HUES48 (cell line): Measurements from ENCODE around the gene TMEM163.

Source experiments
- H3K27ac ChIP-seq: one replicate; pipeline ENCODE4 v1.7.0; 2013; ENCODE audit warnings: low read depth, low read length, inconsistent platforms
- H3K27me3 ChIP-seq: 2 replicates; pipeline ENCODE4 v1.6.1; 2013; ENCODE audit warnings: mild to moderate bottlenecking, low read length; ENCODE audit not compliant: control insufficient read depth, insufficient read depth
- H3K36me3 ChIP-seq: 2 replicates; pipeline ENCODE4 v1.6.1; 2013; ENCODE audit warnings: low read length; ENCODE audit not compliant: control insufficient read depth, insufficient read depth
- H3K4me1 ChIP-seq: 2 replicates; pipeline ENCODE4 v1.6.1; 2013; ENCODE audit warnings: mild to moderate bottlenecking, low read length; ENCODE audit not compliant: control insufficient read depth, insufficient read depth
- H3K4me3 ChIP-seq: 2 replicates; pipeline ENCODE4 v1.5.1; 2013; ENCODE audit warnings: mild to moderate bottlenecking, low read depth, low read length
- H3K9ac ChIP-seq: 2 replicates; pipeline ENCODE4 v1.6.1; 2013; ENCODE audit warnings: mild to moderate bottlenecking, low read depth, low read length, moderate library complexity
- H3K9me3 ChIP-seq: 2 replicates; pipeline ENCODE4 v1.6.1; 2013; ENCODE audit warnings: low read length; ENCODE audit not compliant: control insufficient read depth, insufficient read depth

The TMEM163 gene

DNA sequence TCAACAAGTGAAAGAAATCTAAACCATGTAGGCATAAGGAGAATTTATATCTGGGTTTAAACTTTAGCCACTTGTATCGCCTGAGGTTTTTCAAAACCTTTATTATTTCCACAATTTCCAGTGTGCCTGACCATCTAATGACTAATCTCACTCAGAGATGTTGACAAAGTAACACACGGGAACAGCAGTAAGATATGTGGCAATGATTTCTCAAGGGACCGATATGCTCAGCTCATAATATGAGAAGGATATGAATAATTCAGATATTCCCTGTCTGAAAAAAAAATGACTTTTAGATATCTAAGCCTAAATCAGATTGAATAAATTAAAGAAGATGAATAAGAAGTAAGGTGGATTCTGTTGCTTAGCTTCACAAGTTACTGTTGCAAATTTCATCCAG lies 43.5 kb downstream of the TMEM163 start:
- no peaks in the 10 kb centered on the region for H3K27me3 ChIP-seq
- H3K9ac ChIP-seq: no peak overlapping the region
- H3K36me3 ChIP-seq: no peaks in the 10 kb centered on the region
- H3K27ac ChIP-seq: no peak overlapping the region
- peaks cover 14% of the 10 kb centered on the region for H3K4me1 ChIP-seq
- no peaks in the 10 kb centered on the region for H3K9me3 ChIP-seq
- no peak overlapping the region for H3K4me3 ChIP-seq

DNA sequence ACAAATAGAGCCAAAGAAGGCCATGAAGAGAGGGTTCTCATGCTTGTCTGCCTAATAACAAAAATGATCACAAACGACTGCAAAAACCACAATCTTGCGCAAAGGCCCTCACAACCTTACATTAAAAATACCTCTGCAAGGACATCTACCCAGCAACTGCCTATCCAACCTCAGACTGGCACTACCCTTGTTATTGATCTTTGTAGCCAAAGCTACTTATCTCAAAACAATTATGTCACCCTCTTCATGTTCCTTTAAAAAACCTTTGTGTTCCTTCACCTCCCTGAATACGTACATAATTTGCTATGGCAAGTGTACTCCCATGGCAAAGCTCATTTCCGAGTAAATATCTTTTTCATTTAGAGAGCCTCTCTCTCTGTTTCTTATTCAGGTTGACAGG lies 44.1 kb downstream of the TMEM163 start:
- Histone ChIP-seq H3K27me3 (no peaks in the 10 kb centered on the region), H3K36me3 (no peaks in the 10 kb centered on the region), H3K27ac (no peak overlapping the region), H3K4me1 (peaks cover 14% of the 10 kb centered on the region), H3K9me3 (no peaks in the 10 kb centered on the region), H3K4me3 (no peak overlapping the region), H3K9ac (no peak overlapping the region)

DNA sequence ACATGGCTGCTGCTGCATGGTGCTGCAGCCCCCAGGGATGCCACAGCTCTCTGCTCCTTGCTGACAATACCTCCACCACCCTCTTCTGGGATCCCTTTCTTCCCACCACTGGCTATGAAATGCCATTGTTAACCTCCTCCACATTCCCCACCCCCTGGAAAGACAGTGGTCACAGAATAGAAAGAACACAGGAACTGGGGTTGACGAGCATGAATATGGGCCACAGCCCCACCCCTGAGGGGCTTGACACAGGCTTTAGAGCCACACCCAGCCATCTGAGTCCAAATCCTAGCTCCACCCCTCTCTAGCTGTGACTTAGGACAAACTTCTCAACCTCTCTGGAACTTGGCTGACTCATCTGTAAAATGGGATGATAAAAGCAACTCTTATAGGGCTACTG lies 47.3 kb downstream of the TMEM163 start:
- H3K9ac ChIP-seq: no peak overlapping the region
- no peak overlapping the region for H3K27ac ChIP-seq
- no peaks in the 10 kb centered on the region for H3K9me3 ChIP-seq
- H3K36me3 ChIP-seq: no peaks in the 10 kb centered on the region
- H3K4me3 ChIP-seq: no peak overlapping the region
- H3K27me3 ChIP-seq: no peaks in the 10 kb centered on the region
- H3K4me1 ChIP-seq: peaks cover 2% of the 10 kb centered on the region; the same call in 1 of the 2 replicates

DNA sequence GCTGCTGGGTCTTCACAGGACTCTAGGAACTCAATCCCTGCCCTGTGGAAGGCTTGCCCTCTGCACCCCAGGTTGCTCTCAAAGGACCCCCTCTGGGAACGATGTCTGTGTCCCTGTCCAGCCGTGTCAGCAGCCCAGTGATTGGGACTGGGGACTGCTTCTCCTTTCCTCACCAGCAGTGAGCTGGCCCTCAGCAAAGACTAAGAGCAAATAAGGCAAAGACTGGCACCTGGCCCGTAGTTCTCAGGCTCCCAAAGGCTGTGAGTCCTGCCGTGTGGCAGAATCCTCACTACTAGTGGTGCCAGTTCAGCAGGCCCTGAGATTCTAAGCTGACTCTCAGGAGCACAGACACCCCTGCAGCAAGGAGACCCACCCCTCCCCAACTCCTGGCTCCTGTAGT lies 47.8 kb downstream of the TMEM163 start:
- Histone ChIP-seq H3K9me3 (no peaks in the 10 kb centered on the region), H3K36me3 (no peaks in the 10 kb centered on the region), H3K27me3 (no peaks in the 10 kb centered on the region), H3K4me3 (no peak overlapping the region), H3K9ac (no peak overlapping the region), H3K27ac (no peak overlapping the region), H3K4me1 (peaks cover 2% of the 10 kb centered on the region; the same call in 1 of the 2 replicates)

DNA sequence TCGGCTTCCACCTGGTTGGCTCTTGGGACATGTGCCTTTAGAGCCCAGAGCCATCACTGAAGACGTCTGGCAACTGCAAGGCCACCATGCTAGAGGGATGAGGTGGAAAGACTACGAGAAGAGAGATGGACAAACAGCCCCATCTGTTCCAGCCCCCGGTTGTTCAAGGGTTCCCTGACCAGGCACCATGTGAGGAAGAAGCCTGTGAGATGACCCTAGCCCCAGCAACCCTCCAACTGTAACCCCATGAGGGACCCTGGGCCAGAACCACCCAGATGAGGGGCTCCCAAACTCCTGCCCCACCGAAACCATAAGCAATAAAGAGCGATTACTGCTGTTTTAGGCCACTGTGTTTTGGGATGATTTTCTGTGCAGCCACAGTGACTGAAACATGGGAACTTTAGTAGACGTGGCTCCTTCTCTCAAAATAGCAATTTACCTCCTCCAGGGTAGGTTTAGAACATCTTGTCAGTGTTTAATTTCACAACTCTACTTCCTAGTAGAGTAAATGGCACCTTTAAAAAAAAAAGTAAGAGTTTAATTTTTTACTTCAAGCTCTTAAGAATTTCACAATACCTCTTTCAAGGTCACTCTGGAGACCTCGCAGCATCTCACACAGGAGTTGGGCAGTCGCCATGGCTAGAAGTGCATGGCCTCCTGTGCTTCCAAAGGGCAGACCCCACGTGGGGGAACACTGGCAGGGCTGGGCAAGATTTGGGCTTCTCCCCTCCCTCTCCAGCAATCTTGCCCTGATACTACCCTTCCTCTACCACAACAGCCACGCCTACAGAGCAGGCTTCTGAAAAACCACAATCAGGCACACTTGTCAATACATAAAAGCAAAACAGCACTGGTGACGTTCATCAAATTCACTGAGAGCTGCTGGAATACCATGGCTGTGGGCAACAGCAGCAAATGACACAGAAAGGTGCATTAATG lies 48.8 kb downstream of the TMEM163 start:
- H3K27ac ChIP-seq: no peak overlapping the region
- no peaks in the 10 kb centered on the region for H3K27me3 ChIP-seq
- no peaks in the 10 kb centered on the region for H3K9me3 ChIP-seq
- no peak overlapping the region for H3K9ac ChIP-seq
- H3K36me3 ChIP-seq: no peaks in the 10 kb centered on the region
- no peak overlapping the region for H3K4me3 ChIP-seq
- H3K4me1 ChIP-seq: peaks cover 2% of the 10 kb centered on the region; the same call in 1 of the 2 replicates

DNA sequence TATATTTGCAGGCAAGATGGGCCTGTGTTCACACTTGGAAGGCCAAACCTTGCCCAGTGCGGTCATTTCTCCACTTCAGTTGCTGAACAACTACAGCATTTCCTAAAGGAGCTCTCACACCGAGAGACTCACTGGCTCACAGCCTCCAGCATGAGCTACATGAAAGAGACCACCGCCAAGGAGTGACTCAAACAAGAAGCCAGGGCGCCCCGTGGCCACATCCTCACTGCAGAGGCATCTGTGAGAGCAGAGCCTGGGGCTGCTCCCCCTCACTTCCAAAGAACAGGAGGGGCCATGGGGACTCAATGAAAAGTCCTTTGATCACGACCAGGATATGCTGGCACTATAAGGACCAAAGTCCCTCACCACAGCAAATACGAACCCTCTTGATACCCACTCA lies 50.0 kb downstream of the TMEM163 start:
- Histone ChIP-seq H3K4me3 (no peak overlapping the region), H3K4me1 (peaks cover 2% of the 10 kb centered on the region; the same call in 1 of the 2 replicates), H3K27me3 (no peaks in the 10 kb centered on the region), H3K9ac (no peak overlapping the region), H3K27ac (no peak overlapping the region), H3K36me3 (no peaks in the 10 kb centered on the region), H3K9me3 (no peaks in the 10 kb centered on the region)

DNA sequence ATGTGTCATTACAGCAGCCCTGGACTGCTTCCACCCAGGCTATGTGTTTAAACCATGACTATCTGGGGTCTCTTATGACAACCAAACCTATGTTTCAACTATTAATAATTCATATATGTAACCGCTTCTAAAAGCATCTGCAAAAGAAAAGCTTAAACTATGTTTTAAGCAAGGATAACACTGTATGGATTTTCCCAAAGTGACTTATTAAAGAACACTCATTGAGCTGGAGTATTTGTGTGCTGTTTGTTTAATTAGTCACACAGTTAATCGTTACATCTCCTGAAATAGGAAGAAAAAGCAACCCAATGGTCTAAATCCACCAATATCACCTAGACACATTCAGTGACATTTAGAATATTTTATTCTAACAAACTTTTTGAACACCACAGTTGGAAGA lies 51.3 kb downstream of the TMEM163 start:
- no peak overlapping the region for H3K9ac ChIP-seq
- H3K4me3 ChIP-seq: no peak overlapping the region
- H3K27ac ChIP-seq: no peak overlapping the region
- H3K4me1 ChIP-seq: peaks cover 2% of the 10 kb centered on the region; the same call in 1 of the 2 replicates
- H3K9me3 ChIP-seq: no peaks in the 10 kb centered on the region
- no peaks in the 10 kb centered on the region for H3K27me3 ChIP-seq
- H3K36me3 ChIP-seq: no peaks in the 10 kb centered on the region

DNA sequence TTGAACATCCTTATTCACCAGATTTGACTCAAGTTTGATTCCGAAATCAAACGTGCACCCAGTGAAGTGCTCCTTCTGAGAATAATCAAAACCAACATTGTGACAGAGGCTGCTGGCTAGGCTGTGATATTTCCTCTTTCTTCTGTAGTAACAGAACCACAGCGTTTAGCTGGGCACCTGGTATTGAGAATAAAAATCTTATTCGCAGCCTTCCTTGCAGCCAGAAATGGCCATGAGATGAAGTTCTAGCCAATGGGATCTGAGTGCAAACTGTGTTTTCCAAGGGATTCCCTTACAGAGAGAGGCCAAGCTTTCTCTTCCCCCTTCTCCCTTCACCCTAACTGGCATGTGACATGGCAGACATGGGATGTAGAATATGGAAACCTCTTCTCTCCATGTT lies 51.7 kb downstream of the TMEM163 start:
- H3K27ac ChIP-seq: no peak overlapping the region
- H3K4me1 ChIP-seq: peaks cover 2% of the 10 kb centered on the region; the same call in 1 of the 2 replicates
- no peaks in the 10 kb centered on the region for H3K27me3 ChIP-seq
- no peaks in the 10 kb centered on the region for H3K9me3 ChIP-seq
- no peak overlapping the region for H3K9ac ChIP-seq
- no peak overlapping the region for H3K4me3 ChIP-seq
- no peaks in the 10 kb centered on the region for H3K36me3 ChIP-seq

DNA sequence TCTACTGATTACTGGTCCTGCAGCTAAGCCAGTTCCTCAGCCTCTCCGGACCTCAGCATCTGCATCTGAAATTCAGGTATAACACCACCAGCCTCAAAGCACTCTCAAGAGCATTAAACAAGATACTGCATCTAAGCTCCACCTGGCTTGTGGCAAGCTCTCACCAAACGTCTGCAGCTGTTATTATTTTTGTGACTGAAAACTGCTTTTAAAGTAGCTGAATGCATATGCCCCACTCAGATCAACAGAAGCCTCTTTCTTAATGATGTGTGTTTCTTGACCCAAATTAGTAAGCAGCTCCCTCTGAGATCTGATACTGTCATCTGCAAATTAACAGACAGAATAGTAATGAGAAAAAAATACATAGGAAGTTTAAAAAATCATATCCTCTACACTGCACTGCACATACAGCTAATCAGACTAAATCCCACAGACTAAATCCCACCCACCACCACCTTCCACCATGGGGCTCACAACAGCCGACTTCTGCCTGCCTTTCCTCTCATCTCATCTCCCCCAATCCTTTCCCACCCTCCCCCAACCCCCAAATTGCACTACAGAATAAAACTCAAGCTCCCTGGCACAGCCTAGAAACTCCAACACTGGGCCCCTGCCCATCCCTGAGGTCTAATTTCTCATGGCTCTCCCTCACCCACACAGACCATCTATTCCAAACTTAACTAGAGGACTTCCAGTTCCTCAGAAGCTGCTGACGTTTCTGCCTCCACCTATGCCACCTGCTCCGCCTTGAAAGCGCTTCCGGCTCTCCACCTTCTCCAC lies 52.9 kb downstream of the TMEM163 start:
- Histone ChIP-seq H3K9ac (no peak overlapping the region), H3K27ac (no peak overlapping the region), H3K4me1 (peaks cover 2% of the 10 kb centered on the region; the same call in 1 of the 2 replicates), H3K36me3 (no peaks in the 10 kb centered on the region), H3K9me3 (no peaks in the 10 kb centered on the region), H3K27me3 (no peaks in the 10 kb centered on the region), H3K4me3 (no peak overlapping the region)

DNA sequence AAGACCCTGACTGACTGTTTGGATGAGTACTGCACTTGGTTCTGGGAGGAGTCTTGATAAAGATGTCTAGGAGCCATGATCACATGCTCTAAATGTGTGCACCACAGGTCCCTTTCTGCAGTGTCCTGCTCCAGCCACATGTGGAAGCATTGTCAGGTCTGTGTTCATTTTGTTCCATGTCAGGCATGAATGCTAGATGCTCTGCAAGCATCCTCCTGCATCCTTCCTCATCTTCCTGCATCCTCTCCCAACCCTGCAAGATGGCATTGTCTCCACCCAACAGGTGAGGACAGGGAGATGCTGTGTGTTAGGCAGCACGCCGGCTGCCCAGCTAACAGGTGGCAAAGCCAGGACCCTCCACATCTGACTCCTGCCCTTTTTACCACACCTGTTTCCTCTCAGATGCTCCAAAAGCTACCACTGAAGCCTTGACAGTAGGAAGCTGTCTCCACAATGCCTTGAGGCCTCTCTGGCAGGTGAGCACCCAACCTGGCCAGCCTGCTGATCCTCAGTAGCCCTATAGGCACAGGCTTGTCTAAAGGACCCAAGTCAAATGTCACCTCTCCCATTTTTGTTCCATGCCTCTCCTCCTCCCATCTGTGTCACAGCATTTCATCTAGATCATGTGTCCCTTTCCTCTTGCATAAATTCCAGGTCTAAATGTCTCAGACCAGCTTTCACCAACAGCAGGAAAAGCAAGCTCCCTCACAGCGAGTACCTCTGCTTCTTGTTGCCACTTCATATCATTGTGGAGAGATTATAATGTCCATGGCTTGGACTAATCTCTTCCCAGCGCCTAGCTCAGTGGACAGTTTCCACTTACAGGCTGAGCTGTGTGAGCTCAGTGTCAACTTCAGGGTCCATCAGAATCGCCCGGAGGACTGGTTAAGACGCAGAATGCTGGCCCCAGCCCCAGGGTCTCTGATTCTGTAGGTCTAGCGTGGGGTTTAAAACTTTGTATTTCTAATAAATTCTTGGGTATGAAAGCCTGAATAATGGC lies 55.0 kb downstream of the TMEM163 start:
- no peaks in the 10 kb centered on the region for H3K36me3 ChIP-seq
- no peak overlapping the region for H3K4me3 ChIP-seq
- H3K27me3 ChIP-seq: no peaks in the 10 kb centered on the region
- no peaks in the 10 kb centered on the region for H3K4me1 ChIP-seq
- no peak overlapping the region for H3K9ac ChIP-seq
- H3K9me3 ChIP-seq: no peaks in the 10 kb centered on the region
- H3K27ac ChIP-seq: no peak overlapping the region
